ENCODE measurements around the gene FASTK.

FASTK gene

DNA sequence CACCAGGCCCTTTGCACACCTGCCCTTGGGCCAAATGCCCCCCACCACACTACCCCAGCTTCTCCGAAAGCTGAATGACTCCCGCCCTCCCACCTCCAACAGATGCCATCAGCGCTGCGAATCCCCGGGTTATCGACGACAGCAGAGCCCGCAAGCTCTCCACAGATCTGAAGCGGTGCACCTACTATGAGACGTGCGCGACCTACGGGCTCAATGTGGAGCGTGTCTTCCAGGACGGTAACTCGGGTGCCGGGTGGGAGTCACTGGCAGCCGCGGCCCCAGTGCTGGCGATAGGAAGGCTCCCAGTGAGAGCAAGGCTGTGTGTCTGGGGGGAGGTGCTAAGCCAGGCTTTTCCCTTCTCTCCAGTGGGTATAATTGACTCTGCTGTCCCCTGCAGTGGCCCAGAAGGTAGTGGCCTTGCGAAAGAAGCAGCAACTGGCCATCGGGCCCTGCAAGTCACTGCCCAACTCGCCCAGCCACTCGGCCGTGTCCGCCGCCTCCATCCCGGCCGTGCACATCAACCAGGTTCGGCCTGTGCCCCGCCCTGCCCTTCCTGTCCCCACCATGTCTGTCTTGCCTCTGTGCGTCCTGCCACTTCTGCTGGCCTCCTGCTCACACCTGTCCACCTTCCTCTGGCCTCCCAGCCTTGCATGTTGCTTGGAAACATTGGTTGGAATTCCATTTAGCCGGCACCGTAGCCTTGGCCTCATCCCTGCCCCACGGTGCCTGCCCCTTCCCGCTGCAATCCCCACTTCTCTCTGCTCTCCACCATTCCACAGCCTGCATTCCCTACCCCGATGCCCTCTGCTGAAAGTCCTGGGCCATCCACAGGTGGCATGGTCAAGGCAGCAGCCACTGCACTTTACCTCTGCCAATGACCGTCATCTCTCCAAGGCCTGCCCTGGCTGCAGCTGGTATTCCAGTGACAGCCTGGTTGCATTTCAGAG is 37.8 kb upstream of the FASTK start:
- DNase-seq = no peak

DNA sequence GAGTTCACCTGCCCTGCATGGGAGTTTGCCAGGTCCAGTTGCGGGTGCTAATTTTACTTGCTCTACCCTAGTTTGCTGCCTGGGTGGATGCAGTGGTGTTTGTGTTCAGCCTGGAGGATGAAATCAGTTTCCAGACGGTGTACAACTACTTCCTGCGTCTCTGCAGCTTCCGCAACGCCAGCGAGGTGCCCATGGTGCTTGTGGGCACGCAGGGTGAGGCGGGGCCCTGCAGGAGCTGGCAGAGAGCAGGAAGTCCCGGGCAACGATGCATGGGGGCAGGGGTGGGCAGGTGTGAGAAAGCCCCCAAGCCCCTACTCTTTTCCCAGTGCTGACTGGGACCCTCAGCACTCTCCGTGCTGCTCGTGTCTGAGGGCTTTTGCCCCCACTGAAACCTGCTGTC is 37.0 kb upstream of the FASTK start:
- DNase-seq = peak; percentile 28 to 50

DNA sequence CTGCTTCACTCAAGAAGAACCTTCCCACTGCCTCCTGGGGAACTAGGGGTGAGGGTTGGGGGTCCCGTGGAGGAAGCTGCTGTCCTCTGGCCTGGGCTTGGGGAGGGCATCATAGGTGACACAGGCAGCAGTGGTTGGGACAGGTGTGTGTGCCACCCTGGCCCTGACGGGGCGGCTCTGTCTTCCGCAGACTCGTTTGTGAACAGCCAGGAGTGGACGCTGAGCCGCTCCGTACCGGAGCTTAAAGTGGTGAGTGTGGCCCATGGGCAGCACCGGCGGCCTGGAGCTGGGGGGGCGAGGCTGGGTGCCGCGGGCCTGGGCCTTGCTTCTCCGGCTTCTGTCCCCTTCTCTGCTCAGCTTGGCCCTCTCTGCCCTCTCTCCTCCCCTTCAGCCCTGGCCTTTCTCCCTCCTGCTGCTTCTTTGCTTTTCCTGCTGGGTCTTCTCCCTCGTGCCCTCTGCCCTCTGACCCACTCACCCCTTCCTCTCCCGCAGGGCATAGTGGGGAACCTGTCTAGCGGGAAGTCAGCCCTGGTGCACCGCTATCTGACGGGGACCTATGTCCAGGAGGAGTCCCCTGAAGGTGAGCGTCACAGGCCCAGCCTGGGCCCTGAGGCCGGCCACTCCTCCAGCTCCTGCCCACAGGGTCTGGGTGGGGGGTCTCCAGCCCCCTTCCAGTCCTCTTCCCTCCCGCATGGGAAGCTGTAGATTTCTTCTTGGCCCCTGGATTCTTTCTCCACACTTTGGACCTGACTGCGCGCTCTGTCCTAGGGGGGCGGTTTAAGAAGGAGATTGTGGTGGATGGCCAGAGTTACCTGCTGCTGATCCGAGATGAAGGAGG is 36.2 kb upstream of the FASTK start:
- no peak for DNase-seq

DNA sequence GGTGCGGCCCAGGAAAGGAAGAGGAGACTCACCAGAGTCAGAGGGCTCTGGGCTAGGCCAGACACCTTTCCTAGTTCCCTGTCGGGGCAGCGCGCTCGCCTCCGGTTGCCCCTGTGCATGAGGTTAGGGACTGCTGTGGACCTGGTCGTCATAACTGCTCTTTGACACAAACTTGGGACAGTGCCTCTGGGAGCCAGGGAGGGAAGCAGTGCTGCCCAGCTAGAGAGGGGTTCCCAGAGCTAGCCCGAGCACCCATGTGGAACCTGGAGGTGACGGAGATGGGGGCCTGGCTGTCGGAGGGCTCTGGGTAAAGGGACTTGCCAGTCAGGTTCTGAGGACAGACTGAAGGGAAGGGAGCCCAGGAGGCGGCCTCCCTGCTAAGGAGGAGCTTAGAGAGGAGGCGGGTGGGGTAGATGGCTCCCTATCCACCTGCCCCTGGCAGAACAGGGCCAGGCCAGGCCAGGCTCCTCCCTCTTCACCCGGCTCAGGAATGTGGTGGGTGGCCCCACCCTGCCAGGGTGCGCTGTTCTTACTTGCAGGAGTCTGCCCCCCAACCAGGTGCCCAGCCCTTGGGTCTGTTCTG is 35.3 kb upstream of the FASTK start:
- DNase-seq = no peak

DNA sequence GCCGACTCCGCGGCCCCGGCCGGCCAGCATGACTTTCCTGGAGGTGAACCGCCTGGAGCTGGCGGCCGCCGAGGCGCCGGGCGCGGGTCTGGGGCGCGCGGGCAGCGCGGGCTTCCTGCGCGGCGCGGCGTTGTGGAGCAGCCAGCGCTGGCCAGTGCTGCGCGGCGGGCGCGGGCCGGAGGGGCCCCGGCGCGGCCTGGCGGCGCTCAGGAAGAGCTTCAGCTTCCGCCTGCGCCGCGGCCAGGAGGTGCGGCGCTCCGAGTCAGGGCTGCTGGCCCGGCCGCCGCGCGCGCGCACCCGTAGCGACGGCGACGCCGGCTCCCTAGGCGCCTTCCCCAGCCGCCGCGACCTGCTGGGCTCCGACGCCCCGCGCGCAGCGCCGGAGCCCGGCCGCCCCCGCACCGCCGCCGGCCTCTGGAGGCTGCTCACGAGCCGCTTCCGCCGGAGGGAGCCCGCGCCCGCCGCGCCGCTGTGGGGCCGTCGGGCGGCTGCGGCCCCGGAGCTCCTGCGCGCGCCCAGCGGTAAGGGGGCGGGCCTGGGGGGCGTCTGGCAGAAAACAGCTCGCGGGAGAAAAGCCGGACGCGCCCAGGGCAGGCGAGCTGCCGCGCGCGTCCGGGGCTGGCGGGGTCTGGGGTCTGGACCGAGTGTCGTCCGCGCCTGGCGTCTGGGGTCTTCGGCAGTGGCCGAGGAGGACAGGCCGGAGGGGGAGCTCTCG is 34.7 kb upstream of the FASTK start:
- peak in 1 of 2 donors; percentile 22 for DNase-seq

DNA sequence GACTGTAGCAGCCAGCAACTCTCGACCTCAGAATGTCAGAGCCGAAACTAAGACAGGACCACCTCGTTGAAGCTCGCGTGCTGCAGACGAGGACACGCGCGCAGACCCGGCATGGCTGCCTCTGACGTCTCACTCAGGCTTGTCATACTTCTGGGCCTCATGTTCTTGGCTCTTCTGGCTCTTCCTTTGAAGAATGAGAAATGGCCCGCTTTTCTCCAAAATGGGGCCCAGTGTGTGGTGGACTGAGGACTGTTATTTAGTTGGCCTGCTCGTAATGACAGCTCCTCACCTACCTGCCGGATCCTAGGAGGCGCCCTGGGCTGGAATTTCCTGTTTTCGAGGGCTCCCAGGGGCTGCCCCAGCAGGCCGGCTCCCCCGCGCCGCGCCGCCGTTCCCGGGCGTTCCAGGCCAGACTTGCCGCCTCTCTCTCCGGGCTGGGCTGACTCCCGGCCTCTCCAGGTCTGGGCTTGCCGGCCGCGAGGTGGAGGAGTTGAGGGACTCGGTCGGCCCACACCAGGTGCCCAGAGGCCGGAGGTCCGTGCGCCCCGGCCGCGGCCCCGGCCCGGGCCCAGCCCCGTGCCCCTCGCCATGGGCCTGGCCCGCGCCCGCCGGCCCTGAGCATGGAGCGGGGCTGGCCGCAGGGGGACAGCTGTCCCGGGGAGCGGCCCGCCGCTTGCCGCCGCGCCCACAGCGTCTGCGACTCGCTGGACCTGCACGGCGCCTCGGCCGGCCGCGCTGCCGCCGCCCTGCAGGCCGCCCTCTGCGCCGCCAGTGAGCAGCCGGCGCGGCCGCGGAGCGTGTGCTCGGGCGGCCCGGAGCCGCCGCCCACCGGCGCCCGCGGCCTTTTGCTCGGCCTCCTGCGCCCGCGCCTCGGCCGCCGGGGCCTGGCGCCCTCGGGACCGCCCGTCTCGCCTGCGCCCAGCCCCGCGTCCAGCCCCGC is 33.8 kb upstream of the FASTK start:
- DNase-seq = no peak

DNA sequence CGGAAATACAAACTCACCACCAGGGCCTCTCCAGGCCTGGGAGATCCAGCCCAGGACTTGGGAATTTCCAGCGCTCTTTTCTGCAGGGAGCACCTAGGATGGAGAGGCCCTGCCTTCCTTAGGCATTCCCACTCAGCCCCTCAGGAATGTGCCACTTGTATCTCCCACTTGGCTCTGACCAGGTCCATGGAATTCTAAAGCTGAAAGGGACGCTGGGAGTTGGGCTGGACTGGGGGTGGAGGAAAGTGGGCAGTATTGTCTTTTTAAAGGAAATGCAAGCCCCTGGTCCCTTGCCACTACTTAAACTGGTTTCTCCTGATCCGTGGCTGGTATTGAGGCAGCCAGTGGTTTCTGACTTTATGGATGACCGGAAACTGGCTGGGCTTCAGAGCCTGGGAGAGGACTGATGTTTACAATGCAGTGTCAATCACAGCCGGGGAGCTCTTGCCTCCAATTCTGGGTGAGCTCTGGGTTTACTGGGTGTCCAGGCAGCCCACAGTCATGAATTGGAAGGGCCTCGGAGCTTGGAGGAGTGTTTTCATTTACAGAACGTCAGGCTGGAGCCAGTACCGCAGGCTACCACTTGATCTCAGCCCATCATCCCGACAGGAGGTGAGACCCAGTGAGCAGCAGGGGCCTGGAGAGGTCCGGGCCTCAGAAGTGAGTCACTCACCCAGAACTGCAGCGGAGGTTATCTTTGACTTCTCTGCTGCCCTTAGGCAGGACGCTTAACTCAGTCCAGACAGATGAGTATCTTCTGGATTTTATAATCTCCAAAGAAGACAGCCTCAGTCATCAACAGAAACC is 32.9 kb upstream of the FASTK start:
- DNase-seq = no peak

DNA sequence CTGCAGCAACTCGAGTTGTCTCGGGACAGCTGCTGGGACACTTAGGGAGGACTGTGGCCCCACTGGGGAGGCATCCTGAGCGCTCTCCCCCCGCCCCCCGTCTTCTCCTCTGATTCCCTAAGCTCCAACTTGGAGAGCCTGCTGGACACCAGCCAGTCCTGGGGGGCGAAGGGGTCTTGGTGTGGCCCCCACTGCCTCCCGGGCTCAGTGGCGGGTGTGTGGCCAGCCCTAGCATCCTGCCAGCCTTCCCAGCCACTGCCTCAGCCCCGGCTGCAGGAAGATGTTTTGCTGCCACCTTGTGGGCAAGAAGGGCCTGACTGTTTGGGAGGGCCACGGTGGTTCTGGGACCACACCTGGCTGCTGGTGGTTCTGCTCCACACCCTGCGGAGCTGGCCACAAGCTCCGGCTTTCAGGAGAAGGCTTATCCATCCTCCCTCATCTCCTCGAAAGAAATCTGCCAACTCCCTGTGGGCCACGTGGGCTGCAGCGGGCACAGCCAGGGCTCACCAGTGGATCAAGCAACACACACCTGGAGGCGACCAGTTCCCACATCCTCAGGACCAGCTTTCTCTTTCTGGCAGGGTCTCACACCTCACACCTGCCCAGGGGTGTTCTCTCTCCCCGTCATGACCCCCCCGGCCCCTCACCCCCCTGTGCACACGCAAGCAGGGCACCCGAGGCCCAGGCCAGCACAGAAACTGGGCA is 30.5 kb upstream of the FASTK start:
- peak; percentile 75 to 77 for DNase-seq

DNA sequence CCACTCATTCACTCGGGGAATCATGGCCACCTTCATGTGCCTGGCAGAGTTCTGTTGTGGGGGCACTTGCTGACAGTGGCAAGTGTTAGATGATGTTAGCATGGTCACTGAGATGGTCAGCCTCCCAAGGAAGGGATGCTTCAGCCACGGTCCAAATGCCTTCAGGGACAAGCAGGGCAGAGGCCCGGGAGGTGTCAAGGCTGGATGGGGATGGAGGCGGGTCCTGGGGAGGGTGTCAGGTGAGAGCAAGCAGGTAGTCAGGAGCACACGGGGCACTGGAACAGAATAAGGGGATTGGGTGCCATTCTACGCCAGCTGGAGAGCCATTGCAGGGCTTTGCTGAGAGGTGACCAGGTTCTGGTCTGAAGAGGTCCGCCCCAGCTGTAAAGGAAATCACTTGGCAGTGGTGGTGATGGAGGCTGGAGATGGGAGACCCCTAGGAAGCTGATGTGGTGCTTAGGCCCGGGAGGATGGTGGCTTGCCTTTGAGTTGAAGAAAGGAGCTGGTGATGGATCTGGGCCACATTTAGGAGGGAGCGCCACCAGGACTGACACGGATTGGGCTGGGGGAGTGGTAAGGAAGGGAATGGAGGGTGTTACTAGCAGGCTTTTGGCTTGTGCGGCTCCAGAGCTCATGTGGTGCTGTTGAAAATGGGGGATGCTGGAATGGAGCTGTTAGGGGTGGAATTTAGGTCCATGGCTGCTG is 29.8 kb upstream of the FASTK start:
- DNase-seq = no peak

DNA sequence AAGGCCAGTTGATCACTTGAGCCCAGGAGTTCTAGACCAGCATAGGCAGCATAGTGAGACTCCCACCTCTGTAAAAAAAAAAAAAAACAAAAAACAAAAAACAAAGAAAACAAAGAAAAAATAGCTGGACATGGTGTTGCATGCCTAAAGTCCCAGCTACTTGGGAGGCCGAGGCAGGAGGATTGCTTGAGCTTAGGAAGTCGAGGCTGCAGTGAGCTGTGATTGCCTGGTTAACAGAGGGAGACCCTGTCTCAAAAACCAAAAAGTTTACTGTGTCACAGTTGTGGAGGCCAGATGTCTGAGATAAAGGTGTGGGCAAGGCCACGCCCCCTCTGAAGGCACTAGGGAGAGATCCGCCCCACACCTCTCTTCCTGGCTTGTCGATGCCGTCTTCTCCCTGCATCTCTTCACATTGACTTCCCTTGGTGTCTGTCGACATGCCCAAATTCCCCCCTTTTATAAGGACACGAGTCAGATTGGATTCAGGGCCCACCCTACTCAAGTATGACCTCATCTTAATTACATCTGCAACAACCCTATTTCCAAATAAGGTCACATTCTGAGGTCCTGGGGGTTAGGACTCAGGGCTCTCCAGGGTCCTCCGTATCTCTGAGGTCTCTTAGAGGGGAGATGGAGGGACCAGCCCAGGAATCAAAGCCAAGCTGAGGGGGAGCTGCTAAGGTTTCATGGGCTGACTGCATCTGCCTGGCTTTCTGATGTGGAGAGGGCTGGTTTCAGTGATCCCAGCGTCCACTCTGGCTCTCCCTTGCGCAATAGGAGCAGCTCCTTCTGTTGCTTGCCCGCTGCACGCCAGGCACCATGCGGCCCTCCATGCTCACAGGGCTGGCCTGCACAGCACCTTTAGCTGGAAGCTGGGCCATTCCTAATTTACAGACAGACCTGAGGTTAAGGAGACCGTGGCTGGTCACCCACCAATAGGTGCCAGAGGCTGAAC is 28.8 kb upstream of the FASTK start:
- no peak for DNase-seq

DNA sequence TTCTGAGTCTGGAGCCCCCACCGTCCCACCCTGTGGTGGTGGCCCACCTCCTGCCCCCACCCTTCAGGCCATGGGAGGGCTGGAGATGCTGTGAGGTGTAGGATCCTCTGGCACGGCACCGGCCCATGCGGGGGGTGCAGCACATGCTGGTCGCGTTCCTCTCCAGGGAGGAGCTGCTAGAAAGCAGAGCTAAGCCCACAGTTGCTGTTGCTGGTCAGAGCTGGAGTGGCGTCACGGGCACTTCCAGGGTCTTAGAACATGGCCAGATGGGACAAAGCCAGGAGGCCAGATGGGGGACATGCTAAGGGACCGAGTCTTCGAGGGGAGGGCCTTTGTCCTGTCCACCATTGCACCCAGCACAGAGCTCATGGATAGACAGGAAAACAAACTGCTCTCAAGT is 27.3 kb upstream of the FASTK start:
- DNase-seq = no peak

DNA sequence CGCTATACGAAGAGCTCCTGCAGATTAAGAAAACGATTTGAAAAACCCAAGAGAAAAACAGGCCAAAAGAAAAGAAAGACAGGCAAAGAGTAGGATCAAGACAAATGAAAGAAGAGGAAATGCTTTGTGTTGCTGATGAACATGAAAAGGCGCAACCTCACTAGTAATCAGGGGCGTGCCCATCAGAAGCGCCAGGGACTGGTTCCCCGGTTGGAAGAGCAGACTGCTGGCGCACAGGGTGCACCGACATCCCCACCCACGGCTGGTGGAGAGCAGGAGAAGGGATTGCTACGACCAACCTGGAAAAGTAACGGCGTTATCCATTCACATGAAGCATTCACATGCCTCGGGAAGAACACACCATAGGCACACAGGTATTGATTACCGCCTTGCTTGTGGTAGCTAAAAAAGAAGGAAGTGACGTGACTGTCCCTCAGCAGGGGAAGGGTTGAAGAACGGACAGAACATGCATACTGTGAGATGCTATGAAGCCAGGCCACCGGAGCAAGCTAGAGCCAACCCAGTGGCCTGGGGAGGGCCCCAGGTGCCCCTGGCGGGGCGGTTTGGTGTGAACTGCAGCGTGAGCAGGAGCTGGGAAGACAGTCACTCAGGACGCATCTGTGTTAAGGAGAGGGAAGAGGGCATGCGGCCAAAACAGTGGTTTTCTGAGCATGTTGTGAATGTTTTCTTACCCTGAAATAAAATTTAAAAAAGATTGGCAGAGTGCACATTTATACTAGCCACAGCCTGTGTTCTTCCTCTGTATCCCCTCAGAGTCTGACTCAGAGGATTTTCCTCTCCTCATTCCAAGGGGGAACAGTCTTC is 24.0 kb upstream of the FASTK start:
- DNase-seq = no peak

DNA sequence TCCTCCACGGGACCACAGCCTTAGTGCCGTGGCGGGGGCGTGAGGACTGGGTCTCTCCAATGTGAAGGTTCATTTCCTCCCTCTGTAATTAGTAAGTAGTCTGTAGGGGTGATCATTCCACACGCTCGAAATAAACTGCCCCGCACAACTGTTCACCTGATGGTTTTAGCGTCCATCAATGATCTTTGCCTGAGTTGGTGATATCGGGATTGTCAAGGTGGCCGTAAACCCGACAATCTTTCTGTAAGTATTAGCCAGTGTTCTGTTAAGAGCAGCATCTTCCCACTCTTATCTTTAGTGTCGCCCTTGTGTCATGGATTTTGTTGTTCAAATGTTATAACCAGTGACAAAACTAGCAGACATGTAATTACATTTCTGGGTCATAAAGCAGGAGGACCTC is 23.4 kb upstream of the FASTK start:
- DNase-seq = no peak

DNA sequence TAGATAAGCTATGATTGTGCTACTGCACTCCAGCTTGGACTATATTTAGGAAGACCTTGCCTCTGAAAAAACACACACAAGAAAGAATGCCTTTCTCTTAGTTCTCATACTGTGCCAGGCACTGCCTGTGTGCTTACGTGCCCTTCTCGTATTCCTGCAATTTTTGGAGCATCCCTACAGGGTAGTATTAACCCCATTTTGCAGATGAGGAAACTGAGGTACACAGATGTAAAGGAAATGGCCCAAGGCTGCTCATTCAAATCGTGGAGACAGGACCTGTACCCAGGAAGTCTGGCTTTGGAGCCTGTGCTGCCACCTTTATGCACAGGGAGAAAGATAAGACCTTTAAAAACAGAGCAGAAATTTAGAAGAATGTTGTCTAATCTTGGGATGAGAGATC is 22.4 kb upstream of the FASTK start:
- DNase-seq = no peak

DNA sequence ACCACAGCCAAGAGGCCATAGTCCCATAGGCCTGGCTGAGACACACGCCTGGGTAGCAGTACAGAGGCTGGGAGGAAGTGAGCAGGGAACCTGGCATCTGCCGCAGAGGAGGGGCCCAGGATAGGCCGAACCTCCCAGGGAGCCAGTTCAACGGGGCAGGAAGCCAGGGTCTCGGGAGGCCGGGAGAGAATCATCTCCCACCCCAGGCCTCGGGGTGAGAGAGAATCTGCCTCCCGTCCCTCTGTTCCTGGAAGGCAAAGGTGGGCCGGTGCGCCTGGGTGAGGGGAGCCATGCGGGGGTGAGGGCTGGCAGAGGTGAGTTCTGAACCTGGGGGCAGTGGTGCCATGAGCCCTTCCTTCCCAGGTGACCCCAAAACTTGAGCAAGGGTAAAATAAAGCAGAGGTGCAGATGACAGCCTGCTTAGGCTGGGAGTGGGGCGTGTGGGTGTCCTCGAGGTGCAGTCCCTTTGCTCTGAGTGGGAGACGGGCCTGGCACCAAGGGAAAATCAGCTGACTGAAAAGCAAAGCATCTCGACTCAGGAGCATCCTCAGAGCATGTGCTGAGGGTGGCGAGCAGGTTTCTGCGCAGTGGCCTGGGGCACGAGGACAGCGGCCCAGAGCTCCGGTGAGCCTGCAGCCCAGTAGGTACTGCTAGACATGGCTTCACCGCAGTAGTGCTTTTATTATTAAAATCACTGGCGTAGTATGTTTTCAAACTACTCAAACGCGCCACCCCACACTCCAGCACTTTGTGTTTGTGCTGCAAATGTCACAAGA is 21.2 kb upstream of the FASTK start:
- no peak for DNase-seq

DNA sequence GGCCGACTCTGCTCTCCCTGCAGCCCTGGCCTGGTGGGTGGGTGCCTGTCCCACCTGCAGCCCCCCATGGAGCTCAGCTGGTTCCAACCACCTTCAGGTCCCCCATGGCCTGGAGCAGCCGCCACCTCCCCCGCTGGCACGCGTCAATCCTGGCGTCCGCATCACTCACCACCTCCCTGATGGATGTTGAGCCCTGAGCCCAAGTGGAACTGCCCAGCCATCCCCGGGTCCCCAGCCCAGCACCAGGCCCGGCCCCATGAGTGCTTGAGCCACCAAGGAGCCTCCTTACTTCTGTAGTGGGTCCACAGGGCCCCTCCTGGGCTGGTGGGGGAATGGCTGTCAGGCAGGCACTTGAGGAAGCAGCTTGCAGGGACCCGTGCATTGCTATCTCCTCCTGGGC is 20.3 kb upstream of the FASTK start:
- DNase-seq = no peak

Data from CD4-positive, alpha-beta T cell treated with Interleukin-4 for 1 hour (primary cell).